ENCODE data around the gene LRRFIP2. TPM values are rescaled to one million over a fixed set of nuclear protein-coding genes. Genes with fewer than 3 reads are reported as not detected.
"Not testable (repeated sequence)": the region's sequence is repeated elsewhere in the genome, so short reads cannot be mapped to it uniquely, and the experiment has no call there.

The LRRFIP2 gene
- total RNA-seq, 1 experiment from 2014 or later: 47.1 TPM

DNA sequence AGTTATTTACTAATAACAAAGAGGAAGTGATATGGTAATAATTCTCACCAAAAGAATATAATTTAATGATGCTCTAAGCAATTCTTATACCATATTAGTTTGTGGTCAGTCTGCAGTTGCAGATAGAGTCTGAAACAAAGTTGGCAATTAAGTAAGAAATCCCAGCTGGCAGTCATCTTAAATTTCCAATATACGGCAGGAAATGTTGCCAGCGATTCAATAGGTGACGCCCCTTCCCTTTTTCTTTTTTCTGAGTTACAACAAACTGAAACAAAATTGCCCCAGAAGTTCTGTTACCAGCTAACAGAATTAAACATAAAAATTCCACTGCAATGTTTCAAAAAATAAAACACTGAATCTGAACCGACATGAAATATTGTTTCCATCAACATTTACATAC, 26.7 kb downstream of the LRRFIP2 start:
- no TSS peak for BruUV-seq (replicated peaks)
- TF ChIP-seq, protein P1, sequence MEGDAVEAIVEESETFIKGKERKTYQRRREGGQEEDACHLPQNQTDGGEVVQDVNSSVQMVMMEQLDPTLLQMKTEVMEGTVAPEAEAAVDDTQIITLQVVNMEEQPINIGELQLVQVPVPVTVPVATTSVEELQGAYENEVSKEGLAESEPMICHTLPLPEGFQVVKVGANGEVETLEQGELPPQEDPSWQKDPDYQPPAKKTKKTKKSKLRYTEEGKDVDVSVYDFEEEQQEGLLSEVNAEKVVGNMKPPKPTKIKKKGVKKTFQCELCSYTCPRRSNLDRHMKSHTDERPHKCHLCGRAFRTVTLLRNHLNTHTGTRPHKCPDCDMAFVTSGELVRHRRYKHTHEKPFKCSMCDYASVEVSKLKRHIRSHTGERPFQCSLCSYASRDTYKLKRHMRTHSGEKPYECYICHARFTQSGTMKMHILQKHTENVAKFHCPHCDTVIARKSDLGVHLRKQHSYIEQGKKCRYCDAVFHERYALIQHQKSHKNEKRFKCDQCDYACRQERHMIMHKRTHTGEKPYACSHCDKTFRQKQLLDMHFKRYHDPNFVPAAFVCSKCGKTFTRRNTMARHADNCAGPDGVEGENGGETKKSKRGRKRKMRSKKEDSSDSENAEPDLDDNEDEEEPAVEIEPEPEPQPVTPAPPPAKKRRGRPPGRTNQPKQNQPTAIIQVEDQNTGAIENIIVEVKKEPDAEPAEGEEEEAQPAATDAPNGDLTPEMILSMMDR (IDR thresholded peaks at IDR 0.05; ENCODE audit: insufficient read depth in 1 of 2, low read depth in 1 of 2, low read length in 1 of 2, severe bottlenecking in 1 of 2, unreplicated experiment in 1 of 2): no peak
- Histone ChIP-seq H3K4me1 (no peaks in the 10 kb centered on the region), H3K36me3 (ENCODE audit: control insufficient read depth, insufficient read depth, low read length) (no peaks in the 10 kb centered on the region), H3K4me3 (ENCODE audit: low read depth, low read length) (no peak overlapping the region), H3K27me3 (replicated peaks; ENCODE audit: control insufficient read depth, insufficient read depth, low read length) (no peaks in the 10 kb centered on the region), H3K9me3 (no peaks in the 10 kb centered on the region)
- H3K36me3 Mint-ChIP-seq (ENCODE audit: insufficient read depth, unreplicated experiment): peaks cover 17% of the 10 kb centered on the region
- H3K27ac Mint-ChIP-seq (ENCODE audit: unreplicated experiment): no peak overlapping the region
- no peak for DNase-seq
- H3K4me1 Mint-ChIP-seq (ENCODE audit: low read depth, unreplicated experiment): no peaks in the 10 kb centered on the region
- CTCF ChIA-PET: no interaction called here
- H3K4me3 Mint-ChIP-seq (ENCODE audit: unreplicated experiment): no peak overlapping the region
- H3K9me3 Mint-ChIP-seq (ENCODE audit: unreplicated experiment): no peaks in the 10 kb centered on the region
- POLR2A ChIA-PET: no interaction called here
- H3K27me3 Mint-ChIP-seq (ENCODE audit: insufficient read depth, unreplicated experiment): no peaks in the 10 kb centered on the region
- intact Hi-C loops (cut with micrococcal nuclease; ENCODE audit: unreplicated experiment): no loop called here

DNA sequence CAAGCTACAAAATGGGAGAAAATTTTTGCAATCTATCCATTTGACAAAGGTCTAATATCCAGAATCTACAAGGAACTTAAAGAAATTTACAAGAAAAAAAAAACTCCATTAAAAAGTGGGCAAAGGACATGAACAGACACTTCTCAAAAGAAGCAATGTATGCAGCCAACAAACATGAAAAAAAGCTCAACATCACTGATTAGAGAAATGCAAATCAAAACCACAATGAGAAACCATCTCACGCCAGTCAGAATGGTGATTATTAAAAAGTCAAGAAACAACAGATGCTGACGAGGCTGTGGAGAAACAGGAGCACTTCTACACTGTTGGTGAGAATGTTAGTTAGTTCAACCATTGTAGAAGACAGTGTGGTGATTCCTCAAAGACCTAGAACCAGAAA, 27.5 kb downstream of the LRRFIP2 start:
- H3K4me1 Mint-ChIP-seq (ENCODE audit: low read depth, unreplicated experiment); BruUV-seq (replicated peaks); H3K9me3 ChIP-seq; H3K4me3 ChIP-seq (ENCODE audit: low read depth, low read length); H3K9me3 Mint-ChIP-seq (ENCODE audit: unreplicated experiment); H3K27ac Mint-ChIP-seq (ENCODE audit: unreplicated experiment); POLR2A ChIA-PET; H3K4me1 ChIP-seq; H3K36me3 ChIP-seq (ENCODE audit: control insufficient read depth, insufficient read depth, low read length); DNase-seq; CTCF ChIA-PET; H3K27me3 ChIP-seq (replicated peaks; ENCODE audit: control insufficient read depth, insufficient read depth, low read length); intact Hi-C loops (cut with micrococcal nuclease; ENCODE audit: unreplicated experiment); H3K27me3 Mint-ChIP-seq (ENCODE audit: insufficient read depth, unreplicated experiment); H3K4me3 Mint-ChIP-seq (ENCODE audit: unreplicated experiment): not testable (repeated sequence)
- H3K36me3 Mint-ChIP-seq (ENCODE audit: insufficient read depth, unreplicated experiment): peaks cover 10% of the 10 kb centered on the region

- H3K4me1 ChIP-seq: no peaks in the 10 kb centered on the region
- intact Hi-C loops (cut with micrococcal nuclease; ENCODE audit: unreplicated experiment): no loop called here
- ChIA-PET POLR2A (no interaction called here), CTCF (no interaction called here)
- Mint-ChIP-seq H3K9me3 (ENCODE audit: unreplicated experiment) (no peaks in the 10 kb centered on the region), H3K27me3 (ENCODE audit: insufficient read depth, unreplicated experiment) (no peaks in the 10 kb centered on the region), H3K4me1 (ENCODE audit: low read depth, unreplicated experiment) (no peaks in the 10 kb centered on the region), H3K27ac (ENCODE audit: unreplicated experiment) (no peak overlapping the region), H3K4me3 (ENCODE audit: unreplicated experiment) (no peak overlapping the region), H3K36me3 (ENCODE audit: insufficient read depth, unreplicated experiment) (peaks cover 6% of the 10 kb centered on the region)
- no peak for DNase-seq
- H3K36me3 ChIP-seq (ENCODE audit: control insufficient read depth, insufficient read depth, low read length): no peaks in the 10 kb centered on the region; the same call in 1 of the 2 replicates
- no peak overlapping the region for H3K4me3 ChIP-seq (ENCODE audit: low read depth, low read length)
- TF ChIP-seq, protein P1 (IDR thresholded peaks at IDR 0.05; ENCODE audit: insufficient read depth in 1 of 2, low read depth in 1 of 2, low read length in 1 of 2, severe bottlenecking in 1 of 2, unreplicated experiment in 1 of 2): no peak
- no TSS peak for BruUV-seq (replicated peaks)
- H3K9me3 ChIP-seq: no peaks in the 10 kb centered on the region
- no peaks in the 10 kb centered on the region for H3K27me3 ChIP-seq (replicated peaks; ENCODE audit: control insufficient read depth, insufficient read depth, low read length)
Observed at GRCh38 chr3:37145611-37146010, 28.8 kb downstream of the LRRFIP2 start.

DNA sequence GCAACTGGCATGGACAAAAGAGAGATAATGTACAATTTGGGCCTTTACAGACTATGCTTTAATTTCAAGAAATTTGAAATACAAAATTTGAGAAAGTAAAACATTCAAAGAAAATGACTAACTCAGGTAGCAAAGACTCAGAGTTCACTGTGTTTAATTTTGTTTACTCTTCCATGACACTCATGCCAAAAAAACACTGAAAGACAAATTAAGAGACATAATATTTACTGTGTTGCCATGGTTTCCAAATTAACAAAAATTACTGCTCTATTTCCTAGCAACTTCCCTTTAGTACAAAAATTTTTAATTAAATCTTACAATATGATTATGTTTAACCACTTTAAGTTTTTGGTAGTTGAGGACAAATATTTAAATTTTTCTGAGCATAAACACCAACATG, 29.6 kb downstream of the LRRFIP2 start:
- intact Hi-C loops (cut with micrococcal nuclease; ENCODE audit: unreplicated experiment): no loop called here
- no peak overlapping the region for H3K27ac Mint-ChIP-seq (ENCODE audit: unreplicated experiment)
- no peak overlapping the region for H3K4me3 Mint-ChIP-seq (ENCODE audit: unreplicated experiment)
- H3K27me3 Mint-ChIP-seq (ENCODE audit: insufficient read depth, unreplicated experiment): no peaks in the 10 kb centered on the region
- H3K36me3 Mint-ChIP-seq (ENCODE audit: insufficient read depth, unreplicated experiment): peaks cover 6% of the 10 kb centered on the region
- H3K4me1 Mint-ChIP-seq (ENCODE audit: low read depth, unreplicated experiment): no peaks in the 10 kb centered on the region
- BruUV-seq (replicated peaks): no TSS peak
- ChIA-PET POLR2A (no interaction called here), CTCF (no interaction called here)
- TF ChIP-seq, protein P1 (IDR thresholded peaks at IDR 0.05; ENCODE audit: insufficient read depth in 1 of 2, low read depth in 1 of 2, low read length in 1 of 2, severe bottlenecking in 1 of 2, unreplicated experiment in 1 of 2): no peak
- H3K9me3 Mint-ChIP-seq (ENCODE audit: unreplicated experiment): no peaks in the 10 kb centered on the region
- DNase-seq: no peak
- H3K36me3 ChIP-seq (ENCODE audit: control insufficient read depth, insufficient read depth, low read length): no peaks in the 10 kb centered on the region; the same call in 1 of the 2 replicates
- H3K4me1 ChIP-seq: peaks cover 4% of the 10 kb centered on the region
- H3K4me3 ChIP-seq (ENCODE audit: low read depth, low read length): no peak overlapping the region
- H3K27me3 ChIP-seq (replicated peaks; ENCODE audit: control insufficient read depth, insufficient read depth, low read length): no peaks in the 10 kb centered on the region
- no peaks in the 10 kb centered on the region for H3K9me3 ChIP-seq

Measured in Caco-2 (cell line).